HEK293 (cell line): ENCODE measurements around the gene RPL7A.

Source experiments
- GLI2 ChIP-seq: fragments of 450-650 bp; formaldehyde crosslinking; IDR thresholded peaks from 2 replicates; pipeline ENCODE4; 2017; ENCODE audit warnings: missing biosample characterization, missing genetic modification characterization, low read depth, borderline replicate concordance
- KLF10 ChIP-seq: fragments of 450-650 bp; IDR thresholded peaks from 2 replicates; pipeline ENCODE4 v1.5.1; 2018; ENCODE audit warnings: missing biosample characterization, mild to moderate bottlenecking, missing genetic modification characterization
- MYNN ChIP-seq: fragments of 450-650 bp; formaldehyde crosslinking; IDR thresholded peaks from 2 replicates; pipeline ENCODE4 v1.5.1; 2016; ENCODE audit warnings: missing biosample characterization, missing genetic modification characterization, borderline replicate concordance
- SALL2 ChIP-seq: fragments of 450-650 bp; formaldehyde crosslinking; IDR thresholded peaks from 2 replicates; pipeline ENCODE4 v1.5.0; 2017; ENCODE audit warnings: missing biosample characterization, mild to moderate bottlenecking, missing genetic modification characterization, borderline replicate concordance
- ZBTB10 ChIP-seq: fragments of 450-650 bp; formaldehyde crosslinking; IDR thresholded peaks from 2 replicates; pipeline ENCODE4 v1.5.1; 2016; ENCODE audit warnings: missing biosample characterization, missing genetic modification characterization
- ZBTB11 ChIP-seq: fragments of 450-650 bp; formaldehyde crosslinking; conservative IDR thresholded peaks from 2 replicates; pipeline ENCODE4 v1.5.1; 2016; ENCODE audit warnings: low read depth, missing biosample characterization, missing genetic modification characterization
- ZBTB20 ChIP-seq: fragments of 450-650 bp; formaldehyde crosslinking; IDR thresholded peaks from 2 replicates; pipeline ENCODE4 v1.5.1; 2016; ENCODE audit warnings: missing biosample characterization, missing genetic modification characterization
- ZBTB48 ChIP-seq: fragments of 450-650 bp; formaldehyde crosslinking; IDR thresholded peaks from 2 replicates; pipeline ENCODE4 v1.5.1; 2016; ENCODE audit warnings: missing biosample characterization, missing genetic modification characterization
- ZEB2 ChIP-seq: fragments of 450-650 bp; formaldehyde crosslinking; IDR thresholded peaks from 2 replicates; pipeline ENCODE4 v1.5.1; 2016; ENCODE audit warnings: missing biosample characterization, missing genetic modification characterization
- ZFHX2 ChIP-seq: fragments of 450-650 bp; formaldehyde crosslinking; conservative IDR thresholded peaks from 2 replicates; pipeline ENCODE4 v1.5.1; 2016; ENCODE audit warnings: missing biosample characterization, missing genetic modification characterization
- ZFP37 ChIP-seq: fragments of 450-650 bp; formaldehyde crosslinking; IDR thresholded peaks from 2 replicates; pipeline ENCODE4 v1.5.1; 2016; ENCODE audit warnings: missing biosample characterization, missing genetic modification characterization
- ZNF10 ChIP-seq: fragments of 450-650 bp; formaldehyde crosslinking; IDR thresholded peaks from 2 replicates; pipeline ENCODE4 v1.5.1; 2017; ENCODE audit warnings: missing biosample characterization, missing genetic modification characterization
- ZNF112 ChIP-seq: fragments of 450-650 bp; formaldehyde crosslinking; IDR thresholded peaks from 2 replicates; pipeline ENCODE4 v1.5.0; 2017; ENCODE audit warnings: missing biosample characterization, missing genetic modification characterization
- ZNF157 ChIP-seq: fragments of 450-650 bp; formaldehyde crosslinking; IDR thresholded peaks from 2 replicates; pipeline ENCODE4 v1.5.1; 2016; ENCODE audit warnings: missing biosample characterization, missing genetic modification characterization
- ZNF214 ChIP-seq: fragments of 450-650 bp; formaldehyde crosslinking; IDR thresholded peaks from 2 replicates; pipeline ENCODE4 v1.5.1; 2017; ENCODE audit warnings: missing biosample characterization, mild to moderate bottlenecking, missing genetic modification characterization, borderline replicate concordance
- ZNF24 ChIP-seq: fragments of 450-650 bp; formaldehyde crosslinking; IDR thresholded peaks from 2 replicates; pipeline ENCODE4 v1.5.1; 2016; ENCODE audit warnings: missing biosample characterization, missing genetic modification characterization
- ZNF274 ChIP-seq, 2 experiments: fragments of 200-500 bp in 1 of 2; fragments of 450-650 bp in 1 of 2; sonication (Bioruptor generic) in 1 of 2; formaldehyde crosslinking in 1 of 2; IDR thresholded peaks; 2 replicates each; pipeline versions ENCODE4 v1.5.1 to v1.6.1; 2014 to 2016; ENCODE audit warnings: borderline replicate concordance in 1 of 2, inconsistent platforms in 1 of 2, low read length in 1 of 2, missing biosample characterization in 1 of 2, missing genetic modification characterization in 1 of 2
- ZNF292 ChIP-seq: fragments of 450-650 bp; formaldehyde crosslinking; IDR thresholded peaks from 2 replicates; pipeline ENCODE4 v1.5.1; 2016; ENCODE audit warnings: low read depth, missing biosample characterization, missing genetic modification characterization, borderline replicate concordance
- ZNF302 ChIP-seq: fragments of 450-650 bp; formaldehyde crosslinking; IDR thresholded peaks from 2 replicates; pipeline ENCODE4 v1.5.1; 2016; ENCODE audit warnings: missing biosample characterization, missing genetic modification characterization, low read depth
- ZNF324 ChIP-seq: fragments of 450-650 bp; formaldehyde crosslinking; IDR thresholded peaks from 2 replicates; pipeline ENCODE4 v1.5.1; 2016; ENCODE audit warnings: missing biosample characterization, missing genetic modification characterization
- ZNF350 ChIP-seq: fragments of 450-650 bp; formaldehyde crosslinking; IDR thresholded peaks from 2 replicates; pipeline ENCODE4 v1.5.0; 2017; ENCODE audit warnings: missing biosample characterization, mild to moderate bottlenecking, missing genetic modification characterization
- ZNF366 ChIP-seq: fragments of 450-650 bp; formaldehyde crosslinking; conservative IDR thresholded peaks from 2 replicates; pipeline ENCODE4 v1.5.1; 2016; ENCODE audit warnings: missing biosample characterization, missing genetic modification characterization
- ZNF391 ChIP-seq: fragments of 450-650 bp; formaldehyde crosslinking; IDR thresholded peaks from 2 replicates; pipeline ENCODE4 v1.5.1; 2016; ENCODE audit warnings: low read depth, missing biosample characterization, missing genetic modification characterization, borderline replicate concordance
- ZNF529 ChIP-seq: fragments of 450-650 bp; formaldehyde crosslinking; IDR thresholded peaks from 2 replicates; pipeline ENCODE4 v1.5.1; 2017; ENCODE audit warnings: missing genetic modification characterization, missing biosample characterization; ENCODE audit not compliant: insufficient replicate concordance
- ZNF558 ChIP-seq: fragments of 450-650 bp; formaldehyde crosslinking; IDR thresholded peaks from 2 replicates; pipeline ENCODE4 v1.5.1; 2016; ENCODE audit warnings: missing biosample characterization, missing genetic modification characterization
- ZNF560 ChIP-seq: fragments of 450-650 bp; formaldehyde crosslinking; IDR thresholded peaks from 2 replicates; pipeline ENCODE4 v1.5.1; 2017; ENCODE audit warnings: missing biosample characterization, missing genetic modification characterization, borderline replicate concordance
- ZNF670 ChIP-seq: fragments of 450-650 bp; formaldehyde crosslinking; IDR thresholded peaks from 2 replicates; pipeline ENCODE4 v1.5.1; 2016; ENCODE audit warnings: missing biosample characterization, missing genetic modification characterization, low read depth
- ZNF701 ChIP-seq: fragments of 450-650 bp; formaldehyde crosslinking; IDR thresholded peaks from 2 replicates; pipeline ENCODE4 v1.5.1; 2016; ENCODE audit warnings: missing biosample characterization, missing genetic modification characterization
- ZNF785 ChIP-seq: fragments of 450-650 bp; formaldehyde crosslinking; IDR thresholded peaks from 2 replicates; pipeline ENCODE4 v1.5.1; 2016; ENCODE audit warnings: missing biosample characterization, missing genetic modification characterization
- ZNF792 ChIP-seq: fragments of 450-650 bp; formaldehyde crosslinking; IDR thresholded peaks from 2 replicates; pipeline ENCODE4 v1.5.1; 2016; ENCODE audit warnings: missing biosample characterization, missing genetic modification characterization
- ZSCAN16 ChIP-seq: fragments of 450-650 bp; formaldehyde crosslinking; IDR thresholded peaks from 2 replicates; pipeline ENCODE4 v1.5.1; 2016; ENCODE audit warnings: missing biosample characterization, missing genetic modification characterization
- ZSCAN4 ChIP-seq: fragments of 450-650 bp; formaldehyde crosslinking; IDR thresholded peaks from 2 replicates; pipeline ENCODE4 v1.5.1; 2017; ENCODE audit warnings: missing biosample characterization, missing genetic modification characterization

RPL7A gene

GRCh38 chr9:133335924-133336811, 11.8 kb upstream of the RPL7A start, which contains the start of gene SURF6 (continued):
- TF ChIP-seq ZBTB10 (tag by site-specific recombination) (peak; percentile 98), ZNF157 (no peak), ZNF292 (tag by site-specific recombination) (no peak), ZNF302 (tag by site-specific recombination) (no peak), ZNF529 (no peak), ZEB2 (peak; percentile 94), MYNN (tag by site-specific recombination) (no peak), ZFP37 (tag by site-specific recombination) (peak; percentile 85), ZNF366 (tag by site-specific recombination) (peak; percentile 83), ZNF274 (IDR thresholded peaks at IDR 0.05; ENCODE audit: low read length) (no peak), ZNF274 (tag by site-specific recombination; IDR thresholded peaks at IDR 0.05; ENCODE audit: borderline replicate concordance) (no peak), ZNF785 (peak; percentile 62; the same call in 1 of the 2 replicates), ZNF214 (no peak), ZNF560 (no peak), ZSCAN4 (tag by site-specific recombination) (peak; percentile 51; the same call in 1 of the 2 replicates), ZNF24 (peak; percentile 93), SALL2 (tag by site-specific recombination) (0 out of 2 replicates have a peak, but pooled peaks have one; percentile 3), ZSCAN16 (no peak), KLF10 (peak; percentile 66), ZBTB11 (peak; percentile 97), ZNF324 (tag by site-specific recombination) (peak; percentile 93), GLI2 (tag by site-specific recombination) (no peak; the same call in 1 of the 2 replicates), ZNF558 (tag by site-specific recombination) (no peak), ZNF112 (tag by site-specific recombination) (no peak), ZNF10 (peak; percentile 11; the same call in 1 of the 2 replicates), ZNF670 (tag by site-specific recombination) (no peak), ZBTB20 (tag by site-specific recombination) (peak; percentile 89), ZBTB48 (tag by site-specific recombination) (no peak; the same call in 1 of the 2 replicates), ZNF792 (tag by site-specific recombination) (no peak), ZNF391 (peak; percentile 80; the same call in 1 of the 2 replicates), ZFHX2 (tag by site-specific recombination) (peak; percentile 67), ZNF701 (tag by site-specific recombination) (no peak), ZNF350 (tag by site-specific recombination) (no peak)
